Measurements from ENCODE around the gene CHAF1B. TPM values are rescaled to one million over a fixed set of nuclear protein-coding genes. Genes with fewer than 3 reads are reported as not detected.

The CHAF1B gene
- total RNA-seq, 4 donors from 2014 or later = 0.37 to 2.0 (median 0.73) TPM

GRCh38 chr21:36344931-36345330 is 40.3 kb upstream of the CHAF1B start:
- H3K27me3 ChIP-seq = no peaks in the 10 kb centered on the region
- H3K4me1 ChIP-seq = peaks cover 0 to 10% (median 1%) of the 10 kb centered on the region in 4 donors
- no peaks in the 10 kb centered on the region for H3K9me3 ChIP-seq
- WGBS, 2 donors (ENCODE audit: low coverage in 1 of 2) = 65 to 82% methylated on average over 1 of the region's 1 CpG
- H3K27ac ChIP-seq = no peak overlapping the region
- DNase-seq = no peak
- H3K36me3 ChIP-seq = peaks cover 0 to 94% (median 37%) of the 10 kb centered on the region in 4 donors
- no peak overlapping the region for H3K4me3 ChIP-seq
- in situ Hi-C loops (cut with MboI; ENCODE audit: low pct_ligation_motif_present in 1 of 4, low pct_unique_long_range_greater_than_20kb in 1 of 4, low sequenced_read_pairs in 3 of 4) = loop anchor here in 2 of 4 donors (25.0 kb wide), 1 partner anchor 208 kb away; the partner anchor contains the start of gene CBR3 (in 2 of the 2)
- TF ChIP-seq EP300 (IDR thresholded peaks at IDR 0.05; ENCODE audit: low read depth) (no peak), POLR2AphosphoS5 (IDR thresholded peaks at IDR 0.05) (no peak), CTCF (IDR thresholded peaks at IDR 0.05) (no peak), POLR2A (IDR thresholded peaks at IDR 0.05) (no peak)
- intact Hi-C loops (cut with DNase I; ENCODE audit: low total_unique reads) = no loop called here

- Histone ChIP-seq H3K4me3 (no peak overlapping the region), H3K9me3 (no peaks in the 10 kb centered on the region), H3K27me3 (no peaks in the 10 kb centered on the region), H3K27ac (no peak overlapping the region), H3K4me1 (peaks cover 0 to 10% (median 1%) of the 10 kb centered on the region in 4 donors), H3K36me3 (peaks cover 0 to 93% (median 30%) of the 10 kb centered on the region in 4 donors)
- no peak for DNase-seq
- intact Hi-C loops (cut with DNase I; ENCODE audit: low total_unique reads) = no loop called here
- TF ChIP-seq POLR2AphosphoS5 (IDR thresholded peaks at IDR 0.05) = no peak
- no peak for TF ChIP-seq EP300 (IDR thresholded peaks at IDR 0.05; ENCODE audit: low read depth)
- TF ChIP-seq POLR2A (IDR thresholded peaks at IDR 0.05) = no peak
- TF ChIP-seq CTCF (IDR thresholded peaks at IDR 0.05) = no peak
- 45 to 58% methylated on average over 3 of the region's 3 CpGs for WGBS, 2 donors (ENCODE audit: low coverage in 1 of 2)
- in situ Hi-C loops (cut with MboI; ENCODE audit: low pct_ligation_motif_present in 1 of 4, low pct_unique_long_range_greater_than_20kb in 1 of 4, low sequenced_read_pairs in 3 of 4) = loop anchor here in 2 of 4 donors (25.0 kb wide), 1 partner anchor 210 kb away; the partner anchor contains the start of gene CBR3 (in 2 of the 2)
Measured at GRCh38 chr21:36347278-36347961, 37.8 kb upstream of the CHAF1B start.

GRCh38 chr21:36347962-36348328 is 37.2 kb upstream of the CHAF1B start:
- intact Hi-C loops (cut with DNase I; ENCODE audit: low total_unique reads) = no loop called here
- peaks cover 0 to 91% (median 29%) of the 10 kb centered on the region in 4 donors for H3K36me3 ChIP-seq
- in situ Hi-C loops (cut with MboI; ENCODE audit: low pct_ligation_motif_present in 1 of 4, low pct_unique_long_range_greater_than_20kb in 1 of 4, low sequenced_read_pairs in 3 of 4) = loop anchor here in 2 of 4 donors (25.0 kb wide), 1 partner anchor 211 kb away; the partner anchor contains the start of gene CBR3 (in 2 of the 2)

More at GRCh38 chr21:36347962-36348328, 37.2 kb upstream of the CHAF1B start:
- Histone ChIP-seq H3K4me1 (peaks cover 0 to 10% (median 1%) of the 10 kb centered on the region in 4 donors), H3K9me3 (no peaks in the 10 kb centered on the region), H3K27me3 (no peaks in the 10 kb centered on the region), H3K27ac (no peak overlapping the region), H3K4me3 (no peak overlapping the region)
- TF ChIP-seq CTCF (IDR thresholded peaks at IDR 0.05) = no peak
- no peak for TF ChIP-seq POLR2AphosphoS5 (IDR thresholded peaks at IDR 0.05)
- TF ChIP-seq POLR2A (IDR thresholded peaks at IDR 0.05) = no peak
- TF ChIP-seq EP300 (IDR thresholded peaks at IDR 0.05; ENCODE audit: low read depth) = no peak
- DNase-seq = no peak
- 87 to 88% methylated on average over 2 of the region's 2 CpGs for WGBS, 2 donors (ENCODE audit: low coverage in 1 of 2)

Data from transverse colon (tissue), 4 donors.